Sigmoid colon (tissue), 7 donors: Measurements from ENCODE around the gene PIGV. TPM values are rescaled to one million over a fixed set of nuclear protein-coding genes. Genes with fewer than 3 reads are reported as not detected.

Source experiments
- DNase-seq: peaks from one replicate; pipeline ENCODE4 v3.0.0-alpha.2; 2019
- H3K27ac ChIP-seq, 4 donors: fragments of 200-600 bp; sonication (generic); one replicate each; pipeline ENCODE4 v1.5.1; 2016 to 2019; ENCODE audit warnings: mild to moderate bottlenecking in 1 of 4
- H3K27me3 ChIP-seq, 3 donors: fragments of 200-600 bp; sonication (generic); one replicate each; pipeline ENCODE4 v1.5.1; 2019; ENCODE audit warnings: mild to moderate bottlenecking in 1 of 3
- H3K36me3 ChIP-seq, 4 donors: fragments of 200-600 bp; sonication (generic); one replicate each; pipeline ENCODE4 v1.5.1; 2016 to 2019
- H3K4me1 ChIP-seq, 4 donors: fragments of 200-600 bp; sonication (generic); one replicate each; pipeline ENCODE4 v1.5.1; 2017 to 2019
- H3K4me3 ChIP-seq, 4 donors: fragments of 200-600 bp; sonication (generic); one replicate each; pipeline ENCODE4 v1.5.1; 2017 to 2019; ENCODE audit warnings: mild to moderate bottlenecking in 2 of 4, moderate library complexity in 1 of 4
- H3K9me3 ChIP-seq, 4 donors: fragments of 200-600 bp in 3 of 4; sonication (generic) in 3 of 4; one replicate each; pipeline versions ENCODE4 v1.5.1 to v1.6.1; 2013 to 2019
- EP300 ChIP-seq, 4 donors: sonication (generic); formaldehyde crosslinking; IDR thresholded peaks; one replicate each; pipeline ENCODE4 v1.6.1; 2017; ENCODE audit warnings: antibody characterized with exemption in 4 of 4
- POLR2A ChIP-seq, 2 donors: fragments of 450-650 bp; IDR thresholded peaks; one replicate each; pipeline ENCODE4 v1.6.1; 2016; ENCODE audit warnings: antibody characterized with exemption in 2 of 2, mild to moderate bottlenecking in 2 of 2, moderate library complexity in 2 of 2
- POLR2AphosphoS5 ChIP-seq, 4 donors: sonication (generic); formaldehyde crosslinking; IDR thresholded peaks; one replicate each; pipeline ENCODE4 v1.6.1; 2017; ENCODE audit warnings: antibody characterized with exemption in 4 of 4
- WGBS, 2 donors: extraction: QIAGEN DNeasy Blood & Tissue Kit; methylation state at CpG; one replicate each; pipeline ENCODE4 v1.1.7; 2013; 5-methylcytosine and 5-hydroxymethylcytosine counted together
- intact Hi-C: fragments of 100-400 bp; cut with DNase I; formaldehyde crosslinking; loops from one replicate; pipeline ENCODE4 v1.15.1; 2023
- polyA plus RNA-seq, 3 donors: library from polyadenylated mRNA; stranded (reverse); fragments of 200-250 nt; gene quantifications; one replicate each; pipeline ENCODE4 v1.2.3, GENCODE V29; 2013
- total RNA-seq, 4 donors: library from RNA; depleted of rRNA; stranded (reverse); fragments of >200 nt; gene quantifications; one replicate each; pipeline ENCODE4 v1.1.0, GENCODE V29; 2016
- TF ChIP-seq, protein P1 (sequence below), 4 experiments: fragments of 450-650 bp in 3 of 4; fragments of 200-600 bp in 1 of 4; IDR thresholded peaks; one replicate each; pipeline ENCODE4 v1.5.1; 2016 to 2019; ENCODE audit warnings: antibody characterized with exemption in 4 of 4, mild to moderate bottlenecking in 3 of 4, moderate library complexity in 2 of 4
- donor health status: healthy with polysubstance abuse.
- donor health status: Bipolar disorder and iron deficiency.
- donor health status: healthy.

The PIGV gene
- total and polyA plus RNA-seq, 7 donors, result 5.1 to 24.9 (median 11.5) TPM

DNA sequence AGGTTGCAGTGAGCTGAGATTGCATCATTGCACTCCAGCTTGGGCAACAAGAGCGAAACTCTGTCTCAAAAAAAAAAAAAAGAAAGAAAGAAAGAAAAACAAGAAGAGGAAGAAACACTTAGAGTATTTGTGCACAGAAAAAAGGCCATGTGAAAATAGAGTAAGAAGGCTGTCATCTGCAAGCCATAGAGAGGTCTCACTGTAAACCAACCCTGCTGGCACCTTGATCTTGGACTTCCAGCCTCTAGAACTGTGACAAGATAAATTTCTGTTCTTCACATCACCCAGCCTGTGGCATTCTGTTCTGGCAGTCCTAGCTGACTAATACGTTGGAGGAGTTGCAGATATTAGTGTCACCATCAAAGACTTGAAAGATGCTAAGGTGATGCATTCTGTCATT, 26.6 kb downstream of the PIGV start:
- DNase-seq, result no peak
- no peaks in the 10 kb centered on the region for H3K36me3 ChIP-seq
- no peaks in the 10 kb centered on the region for H3K9me3 ChIP-seq
- H3K4me1 ChIP-seq, result peaks cover 0 to 3% (median 0%) of the 10 kb centered on the region in 4 donors
- H3K27ac ChIP-seq, result no peak overlapping the region
- H3K4me3 ChIP-seq, result no peak overlapping the region
- WGBS, 2 donors, result 95 to 96% methylated on average over 2 of the region's 2 CpGs
- intact Hi-C loops, result no loop called here
- TF ChIP-seq POLR2A (IDR thresholded peaks at IDR 0.05), result no peak
- TF ChIP-seq, protein P1, sequence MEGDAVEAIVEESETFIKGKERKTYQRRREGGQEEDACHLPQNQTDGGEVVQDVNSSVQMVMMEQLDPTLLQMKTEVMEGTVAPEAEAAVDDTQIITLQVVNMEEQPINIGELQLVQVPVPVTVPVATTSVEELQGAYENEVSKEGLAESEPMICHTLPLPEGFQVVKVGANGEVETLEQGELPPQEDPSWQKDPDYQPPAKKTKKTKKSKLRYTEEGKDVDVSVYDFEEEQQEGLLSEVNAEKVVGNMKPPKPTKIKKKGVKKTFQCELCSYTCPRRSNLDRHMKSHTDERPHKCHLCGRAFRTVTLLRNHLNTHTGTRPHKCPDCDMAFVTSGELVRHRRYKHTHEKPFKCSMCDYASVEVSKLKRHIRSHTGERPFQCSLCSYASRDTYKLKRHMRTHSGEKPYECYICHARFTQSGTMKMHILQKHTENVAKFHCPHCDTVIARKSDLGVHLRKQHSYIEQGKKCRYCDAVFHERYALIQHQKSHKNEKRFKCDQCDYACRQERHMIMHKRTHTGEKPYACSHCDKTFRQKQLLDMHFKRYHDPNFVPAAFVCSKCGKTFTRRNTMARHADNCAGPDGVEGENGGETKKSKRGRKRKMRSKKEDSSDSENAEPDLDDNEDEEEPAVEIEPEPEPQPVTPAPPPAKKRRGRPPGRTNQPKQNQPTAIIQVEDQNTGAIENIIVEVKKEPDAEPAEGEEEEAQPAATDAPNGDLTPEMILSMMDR (IDR thresholded peaks at IDR 0.05), result no peak
- no peak for TF ChIP-seq POLR2AphosphoS5 (IDR thresholded peaks at IDR 0.05)
- no peak for TF ChIP-seq EP300 (IDR thresholded peaks at IDR 0.05)
- H3K27me3 ChIP-seq, result no peaks in the 10 kb centered on the region

DNA sequence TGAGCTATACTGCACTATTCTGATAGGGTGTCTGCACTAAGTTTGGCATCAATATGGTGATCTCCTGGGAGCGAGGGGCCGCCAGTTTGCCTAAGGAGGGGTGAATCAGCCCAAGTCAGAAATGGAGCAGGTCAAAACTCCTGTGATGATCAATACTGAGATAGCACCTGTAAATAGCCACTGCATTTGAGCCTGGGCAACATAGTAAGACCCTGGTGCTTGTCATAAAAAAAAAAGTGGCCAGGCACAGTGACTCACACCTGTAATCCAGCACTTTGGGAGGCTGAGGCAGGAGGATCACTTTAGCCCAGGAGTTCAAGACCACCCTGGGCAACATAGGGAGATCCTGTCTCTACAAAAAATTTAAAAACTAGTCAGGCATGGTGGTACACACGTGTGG, 27.1 kb downstream of the PIGV start:
- intact Hi-C loops, result no loop called here
- 92 to 93% methylated on average over 3 of the region's 3 CpGs for WGBS, 2 donors
- TF ChIP-seq EP300 (IDR thresholded peaks at IDR 0.05) (no peak), POLR2A (IDR thresholded peaks at IDR 0.05) (no peak), POLR2AphosphoS5 (IDR thresholded peaks at IDR 0.05) (no peak)
- TF ChIP-seq, protein P1 (IDR thresholded peaks at IDR 0.05), result no peak

DNA sequence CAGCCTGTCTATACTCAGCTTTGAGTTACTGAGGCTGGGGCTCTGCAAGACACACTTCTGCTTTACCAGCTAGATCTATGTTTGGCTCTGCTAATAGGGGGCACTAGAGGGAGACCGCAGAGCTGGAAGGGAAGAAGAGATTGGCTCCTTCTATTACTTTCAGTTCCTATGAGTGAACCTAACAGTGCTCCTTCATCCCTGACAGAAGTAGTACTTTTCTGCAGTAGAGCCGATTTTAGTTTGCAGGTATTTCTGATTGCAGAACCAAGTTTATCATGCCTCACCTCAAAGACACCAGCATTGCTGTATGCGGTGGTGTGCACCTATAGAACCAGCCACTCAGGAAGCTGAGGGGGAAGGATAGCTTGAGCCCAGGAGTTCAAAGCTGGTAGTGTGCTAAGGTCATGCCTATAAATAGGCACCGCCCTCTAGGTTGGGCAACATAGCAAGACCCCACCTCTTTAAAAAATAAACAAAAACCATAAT, 33.1 kb downstream of the PIGV start:
- intact Hi-C loops, result no loop called here
- 20 to 37% methylated on average over 4 of the region's 4 CpGs for WGBS, 2 donors
- H3K27ac ChIP-seq, result no peak overlapping the region
- H3K4me1 ChIP-seq, result peaks cover 0 to 5% (median 3%) of the 10 kb centered on the region in 4 donors
- H3K36me3 ChIP-seq, result no peaks in the 10 kb centered on the region
- no peaks in the 10 kb centered on the region for H3K27me3 ChIP-seq
- TF ChIP-seq POLR2AphosphoS5 (IDR thresholded peaks at IDR 0.05) (no peak), EP300 (IDR thresholded peaks at IDR 0.05) (no peak), POLR2A (IDR thresholded peaks at IDR 0.05) (no peak)
- TF ChIP-seq, protein P1 (IDR thresholded peaks at IDR 0.05), result no peak
- no peak overlapping the region for H3K4me3 ChIP-seq
- no peak for DNase-seq
- no peaks in the 10 kb centered on the region for H3K9me3 ChIP-seq

More for the DNA sequence above, 27.1 kb downstream of the PIGV start:
- Histone ChIP-seq H3K27ac (no peak overlapping the region), H3K9me3 (no peaks in the 10 kb centered on the region), H3K27me3 (no peaks in the 10 kb centered on the region), H3K36me3 (no peaks in the 10 kb centered on the region), H3K4me1 (peaks cover 0 to 3% (median 0%) of the 10 kb centered on the region in 4 donors), H3K4me3 (no peak overlapping the region)
- no peak for DNase-seq

DNA sequence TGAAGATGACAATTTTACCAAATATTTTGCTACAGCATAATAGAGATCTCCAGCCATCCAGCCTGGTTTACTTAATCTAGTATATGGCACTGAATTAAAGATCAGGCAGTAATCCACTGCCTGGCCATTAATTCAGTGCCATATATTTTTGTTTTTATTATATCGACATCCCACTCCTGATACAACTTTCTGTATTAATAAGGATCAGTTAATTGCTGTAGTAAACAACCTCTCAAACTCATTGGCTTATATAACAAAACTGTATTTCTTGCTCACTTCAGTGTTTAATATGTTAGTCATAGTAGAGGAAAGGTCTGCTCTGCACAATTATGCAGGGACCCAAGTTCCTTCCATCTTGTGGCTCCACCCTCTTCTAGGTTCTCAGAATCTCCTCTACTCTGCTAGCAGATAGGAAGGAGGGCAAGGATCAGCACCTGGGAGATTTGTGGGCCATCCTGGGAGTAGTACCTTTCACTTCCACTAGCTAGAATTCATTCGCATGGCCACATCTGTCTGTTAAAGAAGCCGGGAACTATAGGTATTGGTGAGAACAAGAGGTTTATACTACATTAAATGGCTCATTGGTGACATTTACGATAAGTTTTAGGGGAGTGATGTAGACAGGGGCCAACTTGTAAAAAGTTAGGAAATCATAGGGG, 35.1 kb downstream of the PIGV start:
- DNase-seq, result no peak
- Histone ChIP-seq H3K36me3 (no peaks in the 10 kb centered on the region), H3K4me3 (no peak overlapping the region), H3K4me1 (peaks cover 0 to 17% (median 16%) of the 10 kb centered on the region in 4 donors), H3K27ac (no peak overlapping the region), H3K27me3 (no peaks in the 10 kb centered on the region), H3K9me3 (no peaks in the 10 kb centered on the region)
- TF ChIP-seq POLR2AphosphoS5 (IDR thresholded peaks at IDR 0.05) (no peak), POLR2A (IDR thresholded peaks at IDR 0.05) (no peak), EP300 (IDR thresholded peaks at IDR 0.05) (no peak)
- TF ChIP-seq, protein P1 (IDR thresholded peaks at IDR 0.05), result no peak
- intact Hi-C loops, result no loop called here
- WGBS, 2 donors, result 94 to 96% methylated on average over 4 of the region's 4 CpGs
